MCF 10A (cell line): ENCODE data around the gene POLR2I. TPM values are rescaled to one million over a fixed set of nuclear protein-coding genes. Genes with fewer than 3 reads are reported as not detected.

Experiments
- BruUV-seq: library from RNA; stranded (reverse); fragments of 400-500 nt; replicated peaks from 2 replicates; lab custom pipeline; 2021; lab: Mats Ljungman, UMichigan
- CTCF ChIA-PET: fragments of 300-600 bp; sonication (Branson Sonifier 250); formaldehyde crosslinking; extraction: SDS; loops from one replicate; lab custom pipeline; 2021; ENCODE audit warnings: antibody characterized with exemption, inconsistent platforms; lab: Yijun Ruan, JAX
- POLR2A ChIA-PET: fragments of 300-600, 350-650 bp; sonication (Branson Sonifier 250); formaldehyde crosslinking; extraction: SDS; loops from one replicate; lab custom pipeline; 2020; ENCODE audit warnings: antibody characterized with exemption, inconsistent platforms; lab: Yijun Ruan, JAX
- DNase-seq: peaks from one replicate; pipeline ENCODE4 v3.0.0-alpha.2; 2018; ENCODE audit not compliant: unreplicated experiment
- H3K27ac Mint-ChIP-seq: one replicate; pipeline ENCODE4 v1.8.0; 2022; ENCODE audit warnings: mild to moderate bottlenecking, low read depth, mixed read lengths; ENCODE audit not compliant: unreplicated experiment
- H3K27me3 Mint-ChIP-seq: one replicate; pipeline ENCODE4 v1.8.0; 2022; ENCODE audit warnings: mixed read lengths; ENCODE audit not compliant: insufficient read depth, unreplicated experiment
- H3K36me3 Mint-ChIP-seq: one replicate; pipeline ENCODE4 v1.8.0; 2022; ENCODE audit warnings: mild to moderate bottlenecking, moderate library complexity, mixed read lengths; ENCODE audit not compliant: insufficient read depth, unreplicated experiment
- H3K4me1 Mint-ChIP-seq: one replicate; pipeline ENCODE4 v1.8.0; 2022; ENCODE audit warnings: mixed read lengths; ENCODE audit not compliant: insufficient read depth, unreplicated experiment
- H3K4me3 Mint-ChIP-seq: one replicate; pipeline ENCODE4 v1.8.0; 2022; ENCODE audit warnings: mild to moderate bottlenecking, moderate library complexity, mixed read lengths; ENCODE audit not compliant: unreplicated experiment
- H3K9me3 Mint-ChIP-seq: one replicate; pipeline ENCODE4 v1.8.0; 2022; ENCODE audit warnings: mixed read lengths; ENCODE audit not compliant: unreplicated experiment
- CTCF ChIP-seq: fragments of 200-600 bp; IDR thresholded peaks from one replicate; pipeline ENCODE4 v1.8.0; 2022; ENCODE audit warnings: antibody characterized with exemption, mild to moderate bottlenecking; ENCODE audit not compliant: unreplicated experiment
- intact Hi-C: fragments of 100-400 bp; cut with micrococcal nuclease; formaldehyde crosslinking; loops from 2 replicates; pipeline ENCODE4 v1.14.1; 2022
- total RNA-seq: library from RNA; stranded (reverse); gene quantifications from 2 replicates; pipeline ENCODE4 v1.2.3, GENCODE V29; 2022

POLR2I gene
- total RNA-seq, 1 experiment from 2014 or later: 112 TPM

- ChIA-PET CTCF (interaction anchor here (1.1 to 2.9 kb wide), 3 partner anchors 16 to 25 kb away, joined by 4 to 8 read pairs (median 8); no protein-coding TSS in a partner anchor), POLR2A (no interaction called here)
- peaks cover 44% of the 10 kb centered on the region for H3K4me1 Mint-ChIP-seq
- DNase-seq: no peak
- no peak overlapping the region for H3K4me3 Mint-ChIP-seq
- intact Hi-C loops: no loop called here
- H3K27ac Mint-ChIP-seq: no peak overlapping the region
- H3K36me3 Mint-ChIP-seq: peaks cover 80% of the 10 kb centered on the region
- no peak for TF ChIP-seq CTCF
- no peaks in the 10 kb centered on the region for H3K9me3 Mint-ChIP-seq
- BruUV-seq: no TSS peak
- H3K27me3 Mint-ChIP-seq: no peaks in the 10 kb centered on the region
These were observed 29.9 kb upstream of the POLR2I start for GRCh38 chr19:36144624-36145023.

DNA sequence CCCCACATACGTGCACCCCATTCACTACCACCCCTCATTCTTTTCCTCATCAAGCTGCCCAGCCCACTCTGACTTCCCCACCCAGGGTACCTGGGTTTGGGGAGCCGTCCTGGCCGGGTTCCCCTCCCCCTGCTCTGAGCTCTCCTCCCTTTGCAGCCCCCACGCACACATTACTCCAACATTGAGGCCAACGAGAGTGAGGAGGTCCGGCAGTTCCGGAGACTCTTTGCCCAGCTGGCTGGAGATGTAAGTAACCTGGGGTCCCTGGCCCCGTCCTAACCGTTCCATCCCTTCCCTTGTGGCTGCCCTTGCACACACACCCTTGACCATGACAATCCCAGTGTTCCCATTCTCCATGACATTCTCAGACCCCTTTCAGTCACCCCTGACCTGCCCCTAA lies 27.8 kb upstream of the POLR2I start:
- H3K27ac Mint-ChIP-seq: no peak overlapping the region

DNA sequence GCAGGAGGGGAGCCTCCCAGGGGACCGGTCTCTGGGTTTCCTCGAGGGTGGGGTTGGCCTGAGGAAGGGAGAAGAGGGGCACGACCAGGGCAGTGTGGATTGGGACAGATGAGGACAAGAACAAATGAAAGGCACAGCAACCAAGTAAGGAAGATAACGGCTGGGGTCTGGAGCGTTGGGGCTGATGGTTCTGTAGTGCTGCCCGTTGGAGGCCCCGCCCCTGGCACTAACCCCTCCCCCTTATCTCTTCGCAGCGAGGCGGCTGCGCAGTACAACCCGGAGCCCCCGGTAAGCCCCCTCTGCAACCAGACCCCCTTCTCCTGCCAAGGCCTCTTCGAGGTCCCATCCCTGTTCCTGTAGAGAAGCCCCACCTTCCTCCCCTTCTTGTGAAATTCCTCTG lies 27.4 kb upstream of the POLR2I start:
- ChIA-PET CTCF (interaction anchor here (0.8 to 2.9 kb wide), 2 partner anchors 14 to 15 kb away, joined by 3 to 8 read pairs; no protein-coding TSS in a partner anchor), POLR2A (no interaction called here)
- Mint-ChIP-seq H3K27me3 (no peaks in the 10 kb centered on the region), H3K36me3 (peaks cover 54% of the 10 kb centered on the region), H3K4me3 (no peak overlapping the region), H3K9me3 (no peaks in the 10 kb centered on the region), H3K4me1 (peaks cover 32% of the 10 kb centered on the region), H3K27ac (peak overlapping the region; percentile 97)
- no peak for TF ChIP-seq CTCF
- intact Hi-C loops: no loop called here
- BruUV-seq: no TSS peak
- DNase-seq: no peak

More for the DNA sequence above, 27.8 kb upstream of the POLR2I start:
- peaks cover 31% of the 10 kb centered on the region for H3K4me1 Mint-ChIP-seq
- no peaks in the 10 kb centered on the region for H3K9me3 Mint-ChIP-seq
- BruUV-seq: no TSS peak
- H3K27me3 Mint-ChIP-seq: no peaks in the 10 kb centered on the region
- POLR2A ChIA-PET: no interaction called here
- no peak for TF ChIP-seq CTCF
- intact Hi-C loops: no loop called here
- peaks cover 58% of the 10 kb centered on the region for H3K36me3 Mint-ChIP-seq
- CTCF ChIA-PET: interaction anchor here (0.8 to 2.9 kb wide), 2 partner anchors 14 to 15 kb away, joined by 3 to 8 read pairs; no protein-coding TSS in a partner anchor
- H3K4me3 Mint-ChIP-seq: no peak overlapping the region
- DNase-seq: no peak

- Mint-ChIP-seq H3K27me3 (no peaks in the 10 kb centered on the region), H3K27ac (peak overlapping the region; percentile 97), H3K4me1 (peaks cover 34% of the 10 kb centered on the region), H3K4me3 (peak overlapping the region; percentile 97), H3K36me3 (peaks cover 46% of the 10 kb centered on the region), H3K9me3 (no peaks in the 10 kb centered on the region)
- POLR2A ChIA-PET: interaction anchor here (0.6 to 2.0 kb wide), 3 partner anchors 9 to 247 kb away, joined by 4 to 40 read pairs (median 20); no protein-coding TSS in a partner anchor
- peak; percentile 95 for DNase-seq
- BruUV-seq: no TSS peak
- CTCF ChIA-PET: no interaction called here
- intact Hi-C loops: no loop called here
- no peak for TF ChIP-seq CTCF
These were observed 26.6 kb upstream of the POLR2I start for GRCh38 chr19:36141039-36141927.
